Measurements from ENCODE around the gene ADPRM.

GRCh38 chr17:10702574-10702973 lies 5.2 kb downstream of the ADPRM start:
- no peak for TF ChIP-seq CTCF (IDR thresholded peaks at IDR 0.05; ENCODE audit: poor library complexity)
- TF ChIP-seq EZH2 (IDR thresholded peaks at IDR 0.05; ENCODE audit: borderline replicate concordance): no peak
- TF ChIP-seq EZH2phosphoT487 (IDR thresholded peaks at IDR 0.05; ENCODE audit: low read depth, severe bottlenecking, unreplicated experiment): no peak
